ENCODE measurements around the gene LRRC47.

Gene LRRC47

GRCh38 chr1:3733883-3734589 lies 62.3 kb downstream of the LRRC47 start:
- no CpG with 5 or more reads among the region's 17 CpGs for WGBS (ENCODE audit: extremely low coverage, insufficient coverage, insufficient read length)
- Histone ChIP-seq H2BK120ac (ENCODE audit: insufficient read depth, low read length, poor library complexity) (no peak overlapping the region), H4K8ac (ENCODE audit: low read depth, low read length) (no peak overlapping the region), H4K91ac (ENCODE audit: low read depth, low read length) (no peak overlapping the region), H2BK5ac (ENCODE audit: low read depth, low read length, poor library complexity) (no peak overlapping the region), H3K4ac (ENCODE audit: low read depth, low read length) (no peak overlapping the region), H3K79me2 (ENCODE audit: control insufficient read depth, insufficient read depth, low read length, poor library complexity) (no peaks in the 10 kb centered on the region), H2AFZ (ENCODE audit: insufficient read depth, low read length, poor library complexity) (no peak overlapping the region), H4K12ac (ENCODE audit: low read depth, low read length) (peak overlapping the region; percentile 9), H3K9ac (ENCODE audit: low read length) (no peak overlapping the region), H3K14ac (ENCODE audit: low read length) (no peak overlapping the region), H3K9me3 (ENCODE audit: insufficient read depth, low read depth, low read length) (no peaks in the 10 kb centered on the region), H3K23ac (ENCODE audit: low read length) (no peak overlapping the region), H3K4me1 (ENCODE audit: control insufficient read depth in 1 of 2, insufficient read depth in 2 of 2, low read length in 2 of 2) (no peaks in the 10 kb centered on the region), H3K27me3 (ENCODE audit: insufficient read depth, low read length) (no peaks in the 10 kb centered on the region), H3K4me2 (ENCODE audit: low read length) (no peak overlapping the region), H3K79me1 (ENCODE audit: low read length) (no peaks in the 10 kb centered on the region), H3K36me3 (ENCODE audit: control insufficient read depth in 1 of 2, insufficient read depth in 2 of 2, low read length in 2 of 2) (peaks cover 23 to 25% of the 10 kb centered on the region in 2 experiments), H3K4me3 (ENCODE audit: low read depth, low read length) (no peak overlapping the region), H3K27ac (ENCODE audit: low read depth, low read length) (no peak overlapping the region), H2AK5ac (ENCODE audit: low read length) (no peak overlapping the region), H3K18ac (ENCODE audit: low read length) (no peak overlapping the region), H2BK12ac (ENCODE audit: low read length) (no peak overlapping the region)
- DNase-seq, result no peak

- Histone ChIP-seq H3K36me3 (ENCODE audit: control insufficient read depth in 1 of 2, insufficient read depth in 2 of 2, low read length in 2 of 2) (peaks cover 17 to 18% of the 10 kb centered on the region in 2 experiments), H3K4ac (ENCODE audit: low read depth, low read length) (no peak overlapping the region), H4K8ac (ENCODE audit: low read depth, low read length) (no peak overlapping the region), H2AFZ (ENCODE audit: insufficient read depth, low read length, poor library complexity) (no peak overlapping the region), H3K23ac (ENCODE audit: low read length) (no peak overlapping the region), H2BK12ac (ENCODE audit: low read length) (no peak overlapping the region), H3K4me2 (ENCODE audit: low read length) (peak overlapping the region; percentile 5), H3K14ac (ENCODE audit: low read length) (no peak overlapping the region), H3K9ac (ENCODE audit: low read length) (peak overlapping the region; percentile 41), H3K27me3 (ENCODE audit: insufficient read depth, low read length) (no peaks in the 10 kb centered on the region), H4K12ac (ENCODE audit: low read depth, low read length) (no peak overlapping the region), H3K9me3 (ENCODE audit: insufficient read depth, low read depth, low read length) (no peaks in the 10 kb centered on the region), H3K4me1 (ENCODE audit: control insufficient read depth in 1 of 2, insufficient read depth in 2 of 2, low read length in 2 of 2) (no peaks in the 10 kb centered on the region), H3K27ac (ENCODE audit: low read depth, low read length) (no peak overlapping the region), H3K79me2 (ENCODE audit: control insufficient read depth, insufficient read depth, low read length, poor library complexity) (no peaks in the 10 kb centered on the region), H3K79me1 (ENCODE audit: low read length) (no peaks in the 10 kb centered on the region), H3K4me3 (ENCODE audit: low read depth, low read length) (no peak overlapping the region), H2BK120ac (ENCODE audit: insufficient read depth, low read length, poor library complexity) (no peak overlapping the region), H2BK5ac (ENCODE audit: low read depth, low read length, poor library complexity) (no peak overlapping the region), H2AK5ac (ENCODE audit: low read length) (no peak overlapping the region), H3K18ac (ENCODE audit: low read length) (no peak overlapping the region), H4K91ac (ENCODE audit: low read depth, low read length) (no peak overlapping the region)
- no CpG with 5 or more reads among the region's 29 CpGs for WGBS (ENCODE audit: extremely low coverage, insufficient coverage, insufficient read length)
- no peak for DNase-seq
Measured at GRCh38 chr1:3733094-3733882, 63.0 kb downstream of the LRRC47 start.

GRCh38 chr1:3732434-3733093 lies 63.7 kb downstream of the LRRC47 start:
- H3K36me3 ChIP-seq (ENCODE audit: control insufficient read depth in 1 of 2, insufficient read depth in 2 of 2, low read length in 2 of 2), result peaks cover 11 to 14% of the 10 kb centered on the region in 2 experiments
- no peak overlapping the region for H2AFZ ChIP-seq (ENCODE audit: insufficient read depth, low read length, poor library complexity)
- no peak overlapping the region for H2BK12ac ChIP-seq (ENCODE audit: low read length)
- no peak overlapping the region for H2AK5ac ChIP-seq (ENCODE audit: low read length)
- H4K91ac ChIP-seq (ENCODE audit: low read depth, low read length), result no peak overlapping the region
- H3K9ac ChIP-seq (ENCODE audit: low read length), result no peak overlapping the region
- peak overlapping the region; percentile 5 for H3K4me2 ChIP-seq (ENCODE audit: low read length)
- H3K27me3 ChIP-seq (ENCODE audit: insufficient read depth, low read length), result no peaks in the 10 kb centered on the region
- no peak overlapping the region for H3K14ac ChIP-seq (ENCODE audit: low read length)
- no peak overlapping the region for H2BK120ac ChIP-seq (ENCODE audit: insufficient read depth, low read length, poor library complexity)
- no peaks in the 10 kb centered on the region for H3K79me1 ChIP-seq (ENCODE audit: low read length)
- no CpG with 5 or more reads among the region's 37 CpGs for WGBS (ENCODE audit: extremely low coverage, insufficient coverage, insufficient read length)
- H3K9me3 ChIP-seq (ENCODE audit: insufficient read depth, low read depth, low read length), result no peaks in the 10 kb centered on the region
- DNase-seq, result no peak
- no peak overlapping the region for H3K4me3 ChIP-seq (ENCODE audit: low read depth, low read length)
- no peak overlapping the region for H4K8ac ChIP-seq (ENCODE audit: low read depth, low read length)
- H3K79me2 ChIP-seq (ENCODE audit: control insufficient read depth, insufficient read depth, low read length, poor library complexity), result no peaks in the 10 kb centered on the region
- no peak overlapping the region for H2BK5ac ChIP-seq (ENCODE audit: low read depth, low read length, poor library complexity)
- no peak overlapping the region for H3K4ac ChIP-seq (ENCODE audit: low read depth, low read length)
- no peaks in the 10 kb centered on the region for H3K4me1 ChIP-seq (ENCODE audit: control insufficient read depth in 1 of 2, insufficient read depth in 2 of 2, low read length in 2 of 2)
- H3K23ac ChIP-seq (ENCODE audit: low read length), result no peak overlapping the region
- H4K12ac ChIP-seq (ENCODE audit: low read depth, low read length), result no peak overlapping the region
- no peak overlapping the region for H3K18ac ChIP-seq (ENCODE audit: low read length)
- no peak overlapping the region for H3K27ac ChIP-seq (ENCODE audit: low read depth, low read length)

GRCh38 chr1:3731583-3732433 lies 64.5 kb downstream of the LRRC47 start:
- no peak overlapping the region for H3K4me3 ChIP-seq (ENCODE audit: low read depth, low read length)

More at GRCh38 chr1:3731583-3732433, 64.5 kb downstream of the LRRC47 start:
- Histone ChIP-seq H3K9me3 (ENCODE audit: insufficient read depth, low read depth, low read length) (no peaks in the 10 kb centered on the region), H3K9ac (ENCODE audit: low read length) (no peak overlapping the region), H3K27ac (ENCODE audit: low read depth, low read length) (no peak overlapping the region), H4K91ac (ENCODE audit: low read depth, low read length) (no peak overlapping the region), H3K23ac (ENCODE audit: low read length) (no peak overlapping the region), H3K79me2 (ENCODE audit: control insufficient read depth, insufficient read depth, low read length, poor library complexity) (no peaks in the 10 kb centered on the region), H3K27me3 (ENCODE audit: insufficient read depth, low read length) (no peaks in the 10 kb centered on the region), H2BK12ac (ENCODE audit: low read length) (no peak overlapping the region), H4K8ac (ENCODE audit: low read depth, low read length) (no peak overlapping the region), H2AFZ (ENCODE audit: insufficient read depth, low read length, poor library complexity) (no peak overlapping the region), H3K4me1 (ENCODE audit: control insufficient read depth in 1 of 2, insufficient read depth in 2 of 2, low read length in 2 of 2) (no peaks in the 10 kb centered on the region), H2AK5ac (ENCODE audit: low read length) (no peak overlapping the region), H2BK5ac (ENCODE audit: low read depth, low read length, poor library complexity) (no peak overlapping the region), H3K4me2 (ENCODE audit: low read length) (no peak overlapping the region), H3K79me1 (ENCODE audit: low read length) (no peaks in the 10 kb centered on the region), H3K18ac (ENCODE audit: low read length) (no peak overlapping the region), H4K12ac (ENCODE audit: low read depth, low read length) (no peak overlapping the region), H3K36me3 (ENCODE audit: control insufficient read depth in 1 of 2, insufficient read depth in 2 of 2, low read length in 2 of 2) (peaks cover 7 to 12% of the 10 kb centered on the region in 2 experiments), H2BK120ac (ENCODE audit: insufficient read depth, low read length, poor library complexity) (no peak overlapping the region), H3K4ac (ENCODE audit: low read depth, low read length) (no peak overlapping the region), H3K14ac (ENCODE audit: low read length) (no peak overlapping the region)
- DNase-seq, result no peak
- WGBS (ENCODE audit: extremely low coverage, insufficient coverage, insufficient read length), result no CpG with 5 or more reads among the region's 25 CpGs

Data from trophoblast cell (in vitro differentiated cells and primary cell).